HepG2 (cell line): Measurements from ENCODE around the gene SYCE3. TPM values are rescaled to one million over a fixed set of nuclear protein-coding genes. Genes with fewer than 3 reads are reported as not detected.
A peak's percentile ranks its signal among the peaks of the same experiment; 100 is the strongest.

Experiments
- ATF4 ChIP-seq, 2 experiments: fragments of 450-650 bp in 1 of 2; sonication (generic) in 1 of 2; formaldehyde crosslinking; IDR thresholded peaks; 2 replicates each; pipeline versions ENCODE4 v1.5.0 to v1.8.0; 2020 to 2022; ENCODE audit warnings: mild to moderate bottlenecking in 1 of 2, missing genetic modification reagents in 1 of 2
- CEBPZ ChIP-seq: IDR thresholded peaks from 2 replicates; pipeline ENCODE4 v1.6.1; 2012; ENCODE audit warnings: low read length, improper control_type of control experiment
- HDAC6 ChIP-seq: fragments of 200-600 bp; sonication (generic); IDR thresholded peaks from 2 replicates; pipeline ENCODE4 v1.7.0; 2017; ENCODE audit warnings: mild to moderate bottlenecking, antibody characterized with exemption, low read length, low read depth
- HNF1A ChIP-seq, 2 experiments: sonication (generic) in 1 of 2; formaldehyde crosslinking in 1 of 2; IDR thresholded peaks; 2 replicates each; pipeline versions ENCODE4 v1.4.0 to v1.6.1; 2016 to 2020; ENCODE audit warnings: borderline replicate concordance in 1 of 2, low read depth in 1 of 2, mild to moderate bottlenecking in 1 of 2, missing genetic modification reagents in 1 of 2
- PRPF4 ChIP-seq: fragments of 200-400 bp; formaldehyde crosslinking; IDR thresholded peaks from 2 replicates; pipeline ENCODE4 v1.6.1; 2016; ENCODE audit warnings: low read length, low read depth; ENCODE audit not compliant: poor library complexity, severe bottlenecking
- REL ChIP-seq: sonication (generic); formaldehyde crosslinking; conservative IDR thresholded peaks from 2 replicates; pipeline ENCODE4 v1.8.0; 2022; ENCODE audit warnings: mild to moderate bottlenecking, missing genetic modification reagents, moderate library complexity
- SP140L ChIP-seq: sonication (generic); formaldehyde crosslinking; IDR thresholded peaks from 2 replicates; pipeline ENCODE4 v1.4.0; 2020; ENCODE audit warnings: missing genetic modification reagents, borderline replicate concordance
- SSRP1 ChIP-seq: IDR thresholded peaks from 2 replicates; pipeline ENCODE4 v1.6.1; 2016; ENCODE audit warnings: control low read depth
- ZNF10 ChIP-seq: sonication (generic); formaldehyde crosslinking; IDR thresholded peaks from 2 replicates; pipeline ENCODE4 v1.4.0; 2020; ENCODE audit warnings: mild to moderate bottlenecking, low read depth, missing genetic modification reagents, borderline replicate concordance
- ZNF17 ChIP-seq: sonication (generic); formaldehyde crosslinking; IDR thresholded peaks from 2 replicates; pipeline ENCODE4 v1.5.0; 2020; ENCODE audit warnings: mild to moderate bottlenecking, missing genetic modification reagents
- ZNF556 ChIP-seq: sonication (generic); formaldehyde crosslinking; IDR thresholded peaks from 2 replicates; pipeline ENCODE4 v1.4.0; 2020; ENCODE audit warnings: mild to moderate bottlenecking, missing genetic modification reagents, borderline replicate concordance
- polyA plus RNA-seq, 8 experiments: library from polyadenylated mRNA; depleted of rRNA in 3 of 8; stranded (reverse) in 7 of 8; unstranded in 1 of 8; fragments of >200 nt; fragmentation: Illumina TruSeq in 4 of 8; extraction: Trizol in 4 of 8; gene quantifications; 2 replicates each; pipeline versions ENCODE4 v1.2.1 to v1.2.3, GENCODE V29; 2011 to 2016; ENCODE audit warnings: low read depth in 4 of 8, missing spikeins in 1 of 8, mixed read lengths in 1 of 8; ENCODE audit not compliant: insufficient read depth in 1 of 8
- total RNA-seq, 5 experiments: library from RNA; depleted of rRNA; stranded (reverse); fragments of >200 nt; fragmentation: Illumina TruSeq; extraction: Trizol; gene quantifications; 2 replicates each; pipeline ENCODE4 v1.2.3, GENCODE V29; 2016; ENCODE audit warnings: low read depth in 1 of 5
- TF ChIP-seq, protein P1 (sequence below): sonication (generic); formaldehyde crosslinking; IDR thresholded peaks from 2 replicates; pipeline ENCODE4 v1.4.0; 2020; ENCODE audit warnings: mild to moderate bottlenecking, low read depth, missing genetic modification reagents
- TF ChIP-seq, protein P2 (sequence below): sonication (generic); formaldehyde crosslinking; IDR thresholded peaks from 2 replicates; pipeline ENCODE4 v1.9.0; 2022; ENCODE audit warnings: missing genetic modification reagents, mild to moderate bottlenecking, borderline replicate concordance
- TF ChIP-seq, protein P3 (sequence below): sonication (generic); formaldehyde crosslinking; IDR thresholded peaks from 2 replicates; pipeline ENCODE4 v1.5.1; 2020; ENCODE audit warnings: mild to moderate bottlenecking, missing genetic modification reagents, borderline replicate concordance

SYCE3 gene
- total and polyA plus RNA-seq, 2 of the 13 experiments (the other 11 are each of a cell fraction or from before 2014, with no cell fraction given) = not detected

DNA sequence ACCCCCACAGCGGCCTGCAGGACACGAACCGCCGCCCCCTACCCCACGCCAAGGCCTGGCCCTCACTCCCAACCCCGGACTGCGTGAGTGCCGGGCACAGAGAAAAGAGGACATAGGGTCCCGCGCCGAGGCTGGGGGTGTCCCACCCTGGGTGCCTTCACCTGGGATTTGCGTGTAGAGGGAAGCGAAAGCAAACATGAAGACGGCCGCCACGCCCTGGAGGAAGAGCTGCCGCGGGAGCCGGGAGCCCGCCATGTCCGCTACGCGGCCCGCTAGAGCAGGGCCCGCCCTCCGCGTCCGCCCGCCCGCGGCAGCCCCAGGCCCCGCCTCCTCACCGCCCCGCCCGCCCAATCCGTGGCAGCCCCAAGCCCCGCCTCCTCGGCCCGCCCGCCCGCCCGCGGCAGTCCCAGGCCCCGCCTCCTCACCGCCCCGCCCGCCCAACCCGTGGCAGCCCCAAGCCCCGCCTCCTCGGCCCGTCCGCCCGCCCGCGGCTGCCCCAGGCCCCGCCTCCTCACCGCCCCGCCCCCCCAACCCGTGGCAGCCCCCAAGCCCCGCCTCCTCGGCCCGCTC lies 55.2 kb downstream of the SYCE3 start, which contains the start of gene LMF2 (continued):
- TF ChIP-seq CEBPZ (no peak), SSRP1 (CRISPR knock-in tag) (no peak), ATF4 (CRISPR knock-in tag; IDR thresholded peaks at IDR 0.05) (no peak), ZNF17 (no peak), HNF1A (IDR thresholded peaks at IDR 0.05; ENCODE audit: low read depth) (no peak), HNF1A (CRISPR knock-in tag; IDR thresholded peaks at IDR 0.05; ENCODE audit: borderline replicate concordance) (no peak), HDAC6 (no peak), ZNF10 (CRISPR knock-in tag) (no peak), ZNF556 (CRISPR knock-in tag) (peak; percentile 64; the same call in 1 of the 2 replicates), REL (CRISPR knock-in tag) (no peak), SP140L (CRISPR knock-in tag) (no peak), PRPF4 (no peak)
- TF ChIP-seq, protein P1, sequence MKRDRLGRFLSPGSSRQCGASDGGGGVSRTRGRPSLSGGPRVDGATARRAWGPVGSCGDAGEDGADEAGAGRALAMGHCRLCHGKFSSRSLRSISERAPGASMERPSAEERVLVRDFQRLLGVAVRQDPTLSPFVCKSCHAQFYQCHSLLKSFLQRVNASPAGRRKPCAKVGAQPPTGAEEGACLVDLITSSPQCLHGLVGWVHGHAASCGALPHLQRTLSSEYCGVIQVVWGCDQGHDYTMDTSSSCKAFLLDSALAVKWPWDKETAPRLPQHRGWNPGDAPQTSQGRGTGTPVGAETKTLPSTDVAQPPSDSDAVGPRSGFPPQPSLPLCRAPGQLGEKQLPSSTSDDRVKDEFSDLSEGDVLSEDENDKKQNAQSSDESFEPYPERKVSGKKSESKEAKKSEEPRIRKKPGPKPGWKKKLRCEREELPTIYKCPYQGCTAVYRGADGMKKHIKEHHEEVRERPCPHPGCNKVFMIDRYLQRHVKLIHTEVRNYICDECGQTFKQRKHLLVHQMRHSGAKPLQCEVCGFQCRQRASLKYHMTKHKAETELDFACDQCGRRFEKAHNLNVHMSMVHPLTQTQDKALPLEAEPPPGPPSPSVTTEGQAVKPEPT (CRISPR knock-in tag) = no peak
- TF ChIP-seq, protein P2, sequence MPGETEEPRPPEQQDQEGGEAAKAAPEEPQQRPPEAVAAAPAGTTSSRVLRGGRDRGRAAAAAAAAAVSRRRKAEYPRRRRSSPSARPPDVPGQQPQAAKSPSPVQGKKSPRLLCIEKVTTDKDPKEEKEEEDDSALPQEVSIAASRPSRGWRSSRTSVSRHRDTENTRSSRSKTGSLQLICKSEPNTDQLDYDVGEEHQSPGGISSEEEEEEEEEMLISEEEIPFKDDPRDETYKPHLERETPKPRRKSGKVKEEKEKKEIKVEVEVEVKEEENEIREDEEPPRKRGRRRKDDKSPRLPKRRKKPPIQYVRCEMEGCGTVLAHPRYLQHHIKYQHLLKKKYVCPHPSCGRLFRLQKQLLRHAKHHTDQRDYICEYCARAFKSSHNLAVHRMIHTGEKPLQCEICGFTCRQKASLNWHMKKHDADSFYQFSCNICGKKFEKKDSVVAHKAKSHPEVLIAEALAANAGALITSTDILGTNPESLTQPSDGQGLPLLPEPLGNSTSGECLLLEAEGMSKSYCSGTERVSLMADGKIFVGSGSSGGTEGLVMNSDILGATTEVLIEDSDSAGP (CRISPR knock-in tag) = no peak; the same call in 1 of the 2 replicates
- TF ChIP-seq, protein P3, sequence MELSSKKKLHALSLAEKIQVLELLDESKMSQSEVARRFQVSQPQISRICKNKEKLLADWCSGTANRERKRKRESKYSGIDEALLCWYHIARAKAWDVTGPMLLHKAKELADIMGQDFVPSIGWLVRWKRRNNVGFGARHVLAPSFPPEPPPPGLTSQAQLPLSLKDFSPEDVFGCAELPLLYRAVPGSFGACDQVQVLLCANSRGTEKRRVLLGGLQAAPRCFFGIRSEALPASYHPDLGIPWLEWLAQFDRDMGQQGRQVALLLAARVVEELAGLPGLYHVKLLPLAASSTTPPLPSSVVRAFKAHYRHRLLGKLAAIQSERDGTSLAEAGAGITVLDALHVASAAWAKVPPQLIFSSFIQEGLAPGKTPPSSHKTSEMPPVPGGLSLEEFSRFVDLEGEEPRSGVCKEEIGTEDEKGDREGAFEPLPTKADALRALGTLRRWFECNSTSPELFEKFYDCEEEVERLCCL = no peak; the same call in 1 of the 2 replicates
